ENCODE measurements around the gene ST6GALNAC3. TPM values are rescaled to one million over a fixed set of nuclear protein-coding genes. Genes with fewer than 3 reads are reported as not detected.

ST6GALNAC3 gene
- total RNA-seq, 4 donors from 2014 or later, result 1.00 to 5.7 (median 1.9) TPM; not detected in 1

- TF ChIP-seq POLR2AphosphoS5 (IDR thresholded peaks at IDR 0.05) (no peak), CTCF (IDR thresholded peaks at IDR 0.05) (no peak), POLR2A (IDR thresholded peaks at IDR 0.05) (no peak), EP300 (IDR thresholded peaks at IDR 0.05; ENCODE audit: low read depth) (no peak)
- WGBS, 2 donors (ENCODE audit: low coverage in 1 of 2), result 87 to 92% methylated on average over 3 of the region's 3 CpGs
- Histone ChIP-seq H3K36me3 (no peaks in the 10 kb centered on the region), H3K4me1 (peaks cover 0 to 11% (median 0%) of the 10 kb centered on the region in 4 donors), H3K9me3 (no peaks in the 10 kb centered on the region), H3K27ac (no peak overlapping the region), H3K4me3 (no peak overlapping the region), H3K27me3 (no peaks in the 10 kb centered on the region)
- intact Hi-C loops (cut with DNase I; ENCODE audit: low total_unique reads) (no loop called here), in situ Hi-C loops (cut with MboI; ENCODE audit: low pct_ligation_motif_present in 1 of 4, low pct_unique_long_range_greater_than_20kb in 1 of 4, low sequenced_read_pairs in 3 of 4) (no loop called here)
- DNase-seq, result no peak
These were observed 595.2 kb downstream of the ST6GALNAC3 start for GRCh38 chr1:76669624-76670315.

- H3K9me3 ChIP-seq, result no peaks in the 10 kb centered on the region
- H3K27ac ChIP-seq, result no peak overlapping the region
- intact Hi-C loops (cut with DNase I; ENCODE audit: low total_unique reads), result no loop called here
- H3K4me3 ChIP-seq, result no peak overlapping the region
- TF ChIP-seq EP300 (IDR thresholded peaks at IDR 0.05; ENCODE audit: low read depth) (no peak), CTCF (IDR thresholded peaks at IDR 0.05) (no peak), POLR2AphosphoS5 (IDR thresholded peaks at IDR 0.05) (no peak), POLR2A (IDR thresholded peaks at IDR 0.05) (no peak)
- no peaks in the 10 kb centered on the region for H3K4me1 ChIP-seq
- no peaks in the 10 kb centered on the region for H3K36me3 ChIP-seq
- in situ Hi-C loops (cut with MboI; ENCODE audit: low pct_ligation_motif_present in 1 of 4, low pct_unique_long_range_greater_than_20kb in 1 of 4, low sequenced_read_pairs in 3 of 4), result no loop called here
- DNase-seq, result no peak
- 68 to 90% methylated on average over 3 of the region's 3 CpGs for WGBS, 2 donors (ENCODE audit: low coverage in 1 of 2)
- H3K27me3 ChIP-seq, result no peaks in the 10 kb centered on the region
These were observed 600.2 kb downstream of the ST6GALNAC3 start for GRCh38 chr1:76674689-76675210.

GRCh38 chr1:76677416-76678405 is 603.2 kb downstream of the ST6GALNAC3 start:
- Histone ChIP-seq H3K9me3 (no peaks in the 10 kb centered on the region), H3K27ac (no peak overlapping the region), H3K4me1 (no peaks in the 10 kb centered on the region), H3K27me3 (no peaks in the 10 kb centered on the region), H3K36me3 (no peaks in the 10 kb centered on the region), H3K4me3 (no peak overlapping the region)
- intact Hi-C loops (cut with DNase I; ENCODE audit: low total_unique reads) (no loop called here), in situ Hi-C loops (cut with MboI; ENCODE audit: low pct_ligation_motif_present in 1 of 4, low pct_unique_long_range_greater_than_20kb in 1 of 4, low sequenced_read_pairs in 3 of 4) (no loop called here)
- no peak for DNase-seq
- TF ChIP-seq POLR2A (IDR thresholded peaks at IDR 0.05), result no peak
- no peak for TF ChIP-seq CTCF (IDR thresholded peaks at IDR 0.05)
- TF ChIP-seq EP300 (IDR thresholded peaks at IDR 0.05; ENCODE audit: low read depth), result no peak
- TF ChIP-seq POLR2AphosphoS5 (IDR thresholded peaks at IDR 0.05), result no peak
- WGBS, 2 donors (ENCODE audit: low coverage in 1 of 2), result 64 to 69% methylated on average over 5 of the region's 5 CpGs

- no peaks in the 10 kb centered on the region for H3K9me3 ChIP-seq
- 83 to 94% methylated on average over 7 to 8 of the region's 8 CpGs for WGBS, 2 donors (ENCODE audit: low coverage in 1 of 2)
- no peak overlapping the region for H3K4me3 ChIP-seq
- no peak for DNase-seq
- TF ChIP-seq CTCF (IDR thresholded peaks at IDR 0.05) (no peak), POLR2AphosphoS5 (IDR thresholded peaks at IDR 0.05) (no peak), POLR2A (IDR thresholded peaks at IDR 0.05) (no peak), EP300 (IDR thresholded peaks at IDR 0.05; ENCODE audit: low read depth) (no peak)
- no peaks in the 10 kb centered on the region for H3K36me3 ChIP-seq
- intact Hi-C loops (cut with DNase I; ENCODE audit: low total_unique reads) (no loop called here), in situ Hi-C loops (cut with MboI; ENCODE audit: low pct_ligation_motif_present in 1 of 4, low pct_unique_long_range_greater_than_20kb in 1 of 4, low sequenced_read_pairs in 3 of 4) (no loop called here)
- no peaks in the 10 kb centered on the region for H3K27me3 ChIP-seq
- H3K4me1 ChIP-seq, result no peaks in the 10 kb centered on the region
- no peak overlapping the region for H3K27ac ChIP-seq
These were observed 605.1 kb downstream of the ST6GALNAC3 start for GRCh38 chr1:76679534-76680152.
